A549 (cell line): ENCODE data around the gene GPR155. TPM values are rescaled to one million over a fixed set of nuclear protein-coding genes. Genes with fewer than 3 reads are reported as not detected.

Experiments used
- ATAC-seq, 2 experiments: fragments of 200-7000 bp in 1 of 2; fragments of >200 bp in 1 of 2; cut with Nextera tagmentation in 1 of 2; cut with Tn5 transposase in 1 of 2; 3 replicates each; pipeline versions ENCODE4 v1.8.0 to v1.9.1; 2018 to 2020; ENCODE audit warnings: mild to moderate bottlenecking in 1 of 2, moderate library complexity in 1 of 2
- CTCF ChIA-PET: fragments of 300-600 bp; sonication (Branson Sonifier 250); formaldehyde crosslinking; extraction: SDS; loops from one replicate; lab custom pipeline; 2021; ENCODE audit warnings: antibody characterized with exemption, inconsistent platforms; lab: Yijun Ruan, JAX
- POLR2A ChIA-PET: fragments of 350-600 bp; formaldehyde crosslinking; extraction: SDS; loops from one replicate; lab custom pipeline; 2021; ENCODE audit warnings: antibody characterized with exemption, inconsistent platforms; lab: Yijun Ruan, JAX
- DNase-seq, 2 experiments: peaks; one replicate each; pipeline versions ENCODE4 v3.0.0 to v3.0.0-alpha.2; 2011 to 2016; ENCODE audit warnings: low read depth in 1 of 2, low spot score in 1 of 2
- FAIRE-seq: peaks from 2 replicates; lab custom pipeline; 2011; peaks lifted over from hg19 to GRCh38; lab: Jason Lieb, UNC
- H3K27ac ChIP-seq, 2 experiments: fragments of >200 bp; sonication (Bioruptor Twin); formaldehyde crosslinking; 3 replicates each; pipeline ENCODE4 v1.5.1; 2016 to 2017
- H3K4me1 ChIP-seq: fragments of >200 bp; sonication (Bioruptor Twin); formaldehyde crosslinking; 3 replicates; pipeline ENCODE4 v1.6.1; 2016
- H3K4me2 ChIP-seq: fragments of >200 bp; sonication (Bioruptor Twin); formaldehyde crosslinking; 3 replicates; pipeline ENCODE4 v1.6.1; 2016
- H3K4me3 ChIP-seq: fragments of >200 bp; sonication (Bioruptor Twin); formaldehyde crosslinking; 3 replicates; pipeline ENCODE4 v1.5.1; 2016
- H3K9me3 ChIP-seq: fragments of >200 bp; sonication (Bioruptor Twin); formaldehyde crosslinking; 3 replicates; pipeline ENCODE4 v1.6.1; 2016
- BHLHE40 ChIP-seq: IDR thresholded peaks from 2 replicates; pipeline ENCODE4 v1.6.1; 2012; ENCODE audit warnings: low read depth, low read length, inconsistent platforms
- CBX8 ChIP-seq: fragments of 200-600 bp; sonication (generic); IDR thresholded peaks from 2 replicates; pipeline ENCODE4 v1.6.1; 2016
- CEBPB ChIP-seq, 2 experiments: fragments of >200 bp in 1 of 2; sonication (Bioruptor Twin) in 1 of 2; formaldehyde crosslinking in 1 of 2; IDR thresholded peaks; 2 replicates each; pipeline ENCODE4 v1.6.1; 2012 to 2016
- CHD2 ChIP-seq: fragments of 150-350 bp; IDR thresholded peaks from 2 replicates; pipeline ENCODE4 v1.6.1; 2014; ENCODE audit warnings: low read length; ENCODE audit not compliant: partially characterized antibody
- ELK1 ChIP-seq: fragments of 150-350 bp; IDR thresholded peaks from 2 replicates; pipeline ENCODE4 v1.6.1; 2014; ENCODE audit warnings: low read depth, mild to moderate bottlenecking, low read length
- ESRRA ChIP-seq: fragments of 150-350 bp; IDR thresholded peaks from 2 replicates; pipeline ENCODE4 v1.6.1; 2014; ENCODE audit warnings: mild to moderate bottlenecking, low read length, borderline replicate concordance
- HEYL ChIP-seq: fragments of 250-450 bp; sonication (Bioruptor Pico); IDR thresholded peaks from 2 replicates; pipeline ENCODE4 v1.8.0; 2021; ENCODE audit warnings: mild to moderate bottlenecking, moderate library complexity
- HOXB13 ChIP-seq: fragments of 250-450 bp; sonication (Bioruptor Pico); IDR thresholded peaks from 2 replicates; pipeline ENCODE4 v1.5.0; 2020; ENCODE audit warnings: low read depth, mild to moderate bottlenecking, moderate library complexity
- MAX ChIP-seq: IDR thresholded peaks from 2 replicates; pipeline ENCODE4 v1.6.1; 2012
- MAZ ChIP-seq: fragments of 150-350 bp; IDR thresholded peaks from 2 replicates; pipeline ENCODE4 v1.6.1; 2014; ENCODE audit warnings: antibody characterized with exemption, low read depth, low read length, borderline replicate concordance
- NFE2L2 ChIP-seq: fragments of 150-350 bp; conservative IDR thresholded peaks from 2 replicates; pipeline ENCODE4 v1.6.1; 2014; ENCODE audit warnings: low read length
- NR3C1 ChIP-seq: fragments of >200 bp; sonication (Bioruptor Twin); formaldehyde crosslinking; IDR thresholded peaks from 3 replicates; pipeline ENCODE4 v1.6.1; 2017
- POLR2AphosphoS2 ChIP-seq: conservative IDR thresholded peaks from 2 replicates; pipeline ENCODE4 v1.6.1; 2012; ENCODE audit warnings: low read length, improper control_type of control experiment, inconsistent platforms
- RAD21 ChIP-seq, 2 experiments: fragments of >200 bp in 1 of 2; sonication (Bioruptor Twin) in 1 of 2; formaldehyde crosslinking in 1 of 2; IDR thresholded peaks in 1 of 2; conservative IDR thresholded peaks in 1 of 2; 2 replicates in 1 of 2; 3 replicates in 1 of 2; pipeline ENCODE4 v1.6.1; 2012 to 2018; ENCODE audit warnings: inconsistent platforms in 1 of 2
- RARB ChIP-seq: fragments of 250-450 bp; sonication (Bioruptor Pico); IDR thresholded peaks from 2 replicates; pipeline ENCODE4 v1.8.0; 2021; ENCODE audit warnings: mild to moderate bottlenecking, moderate library complexity
- RCOR1 ChIP-seq: fragments of 150-350 bp; IDR thresholded peaks from 2 replicates; pipeline ENCODE4 v1.6.1; 2014; ENCODE audit warnings: antibody characterized with exemption, low read length, low read depth
- RNF2 ChIP-seq: fragments of 200-600 bp; sonication (generic); IDR thresholded peaks from 2 replicates; pipeline ENCODE4 v1.6.1; 2016; ENCODE audit warnings: low read depth, mild to moderate bottlenecking, antibody characterized with exemption, moderate library complexity, borderline replicate concordance
- SMC3 ChIP-seq: fragments of >200 bp; sonication (Bioruptor Twin); formaldehyde crosslinking; IDR thresholded peaks from 3 replicates; pipeline ENCODE4 v1.6.1; 2018; ENCODE audit warnings: inconsistent platforms
- SREBF2 ChIP-seq: fragments of 450-650 bp; IDR thresholded peaks from 2 replicates; pipeline ENCODE4 v1.6.1; 2014; ENCODE audit warnings: mild to moderate bottlenecking, moderate library complexity
- TFCP2L1 ChIP-seq: fragments of 250-450 bp; sonication (Bioruptor Pico); IDR thresholded peaks from 2 replicates; pipeline ENCODE4 v1.5.0; 2021; ENCODE audit warnings: mild to moderate bottlenecking
- TP53 ChIP-seq: fragments of 250-450 bp; sonication (Bioruptor Pico); IDR thresholded peaks from 2 replicates; pipeline ENCODE4 v1.5.0; 2021; ENCODE audit warnings: mild to moderate bottlenecking, moderate library complexity
- ZFP36 ChIP-seq: fragments of 450-650 bp; IDR thresholded peaks from 2 replicates; pipeline ENCODE4 v1.6.1; 2014; ENCODE audit warnings: borderline replicate concordance; ENCODE audit not compliant: partially characterized antibody
- ZSCAN20 ChIP-seq: fragments of 250-450 bp; sonication (Bioruptor Pico); IDR thresholded peaks from 2 replicates; pipeline ENCODE4 v1.8.0; 2022; ENCODE audit warnings: mild to moderate bottlenecking, moderate library complexity
- WGBS: methylation state at CpG from one replicate; pipeline ENCODE4 v1.1.6; 2017; ENCODE audit errors: missing lambda C conversion rate; 5-methylcytosine and 5-hydroxymethylcytosine counted together
- polyA plus RNA-seq, 4 experiments: library from polyadenylated mRNA; depleted of rRNA in 3 of 4; stranded (reverse); fragments of >200 nt; fragmentation: RNase III in 1 of 4; extraction: RNeasy Plus Mini Kit Qiagen cat#74134 plus additional on column Dnase treatment in 1 of 4; gene quantifications; 2 replicates in 3 of 4; 3 replicates in 1 of 4; pipeline ENCODE4 v1.2.3, GENCODE V29; 2011 to 2017
- TF ChIP-seq, protein P1 (sequence below): fragments of 200-600 bp; sonication (generic); IDR thresholded peaks from 2 replicates; pipeline ENCODE4 v1.6.1; 2016; ENCODE audit warnings: antibody characterized with exemption, mild to moderate bottlenecking, moderate library complexity

Gene GPR155
- polyA plus RNA-seq, 2 of the 4 experiments (the other 2 are of a cell fraction) = 0.49 to 1.7 TPM

DNA sequence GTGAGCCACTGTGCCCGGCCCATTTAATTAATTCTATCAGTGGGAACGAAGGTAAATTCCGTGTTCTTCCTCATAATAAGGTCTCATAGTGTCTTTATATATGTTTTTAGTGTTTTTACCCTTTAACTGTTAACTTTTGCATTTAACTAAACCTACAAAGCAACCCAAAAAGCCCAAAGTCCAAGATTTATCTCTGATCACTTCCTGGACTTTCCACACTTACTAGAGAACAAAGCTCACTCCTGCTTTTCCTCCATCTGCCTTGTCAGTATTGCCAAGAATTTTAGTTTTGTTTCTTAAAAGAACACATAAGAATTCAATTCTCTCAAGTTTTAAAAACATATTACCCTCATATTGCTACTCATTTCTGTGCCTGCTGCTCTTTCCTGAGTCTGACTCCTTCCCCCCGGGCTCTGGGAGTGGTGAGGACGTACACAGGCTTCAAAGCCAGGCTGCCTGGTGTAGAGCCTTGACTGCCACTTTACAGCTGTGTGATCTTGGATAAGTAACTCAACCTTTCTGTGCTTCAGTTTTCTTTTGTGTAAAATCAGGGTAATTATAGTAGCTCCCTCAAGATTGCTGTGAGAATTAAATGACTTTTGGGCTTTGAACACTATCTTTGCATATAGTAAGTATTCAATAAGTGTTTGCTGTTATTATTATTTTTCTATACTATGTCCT lies 24.9 kb upstream of the GPR155 start:
- DNase-seq (no peak), FAIRE-seq (no peak), ATAC-seq (no peak)
- no peak overlapping the region for H3K27ac ChIP-seq
- peaks cover 33% of the 10 kb centered on the region for H3K9me3 ChIP-seq
- H3K4me1 ChIP-seq = no peaks in the 10 kb centered on the region
- H3K4me2 ChIP-seq = no peak overlapping the region
- TF ChIP-seq MAX (no peak), NFE2L2 (no peak)
- no peak overlapping the region for H3K4me3 ChIP-seq
- 11% methylated on average over 5 of the region's 5 CpGs for WGBS
- POLR2A ChIA-PET = no interaction called here
- CTCF ChIA-PET = interaction anchor here (0.6 kb wide), 1 partner anchor 354 kb away, joined by 3 read pairs; no protein-coding TSS in a partner anchor

DNA sequence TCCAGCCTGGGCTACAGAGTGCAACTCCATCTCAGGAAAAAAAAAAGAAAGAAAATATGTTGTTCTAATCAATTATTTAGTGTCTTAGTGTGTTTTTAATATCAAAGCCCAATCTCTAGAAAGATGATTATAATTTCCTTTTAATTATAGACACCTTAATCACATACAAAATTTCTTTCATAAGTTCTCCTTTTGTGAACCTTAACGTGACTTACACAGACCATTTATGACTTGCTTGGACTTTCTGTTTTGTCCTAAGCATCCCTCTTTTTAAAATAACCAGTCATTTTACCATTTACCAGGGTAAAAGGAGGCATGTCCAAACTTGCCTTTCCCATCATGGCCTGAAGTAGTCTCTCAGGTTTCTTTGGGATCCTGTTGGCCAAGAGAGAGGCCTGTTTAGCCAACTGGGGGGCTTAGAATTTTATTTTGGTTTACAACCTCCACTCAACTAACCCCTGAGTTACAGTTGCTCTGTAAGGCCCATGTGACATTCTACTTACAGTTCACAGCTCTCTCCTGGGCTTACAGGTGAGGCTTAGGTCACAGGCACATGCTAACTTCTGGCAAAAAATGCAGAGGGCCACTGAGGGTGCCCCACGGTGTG lies 23.9 kb upstream of the GPR155 start:
- Histone ChIP-seq H3K4me2 (no peak overlapping the region), H3K4me3 (no peak overlapping the region), H3K4me1 (no peaks in the 10 kb centered on the region)
- 21% methylated on average over 2 of the region's 2 CpGs for WGBS
- POLR2A ChIA-PET = no interaction called here
- CTCF ChIA-PET = no interaction called here
- DNase-seq (peak in 1 of 2 experiments; percentile 62), FAIRE-seq (no peak)
- TF ChIP-seq HOXB13 = no peak
- no peak for TF ChIP-seq RNF2
- peak; percentile 97 for TF ChIP-seq ZFP36
- TF ChIP-seq CEBPB (IDR thresholded peaks at IDR 0.05) = no peak
- no peak for TF ChIP-seq HEYL (CRISPR knock-in tag)
- TF ChIP-seq ESRRA = no peak
- TF ChIP-seq CBX8 = no peak
- no peak for TF ChIP-seq ZSCAN20 (CRISPR knock-in tag)
- no peak for TF ChIP-seq POLR2AphosphoS2
- TF ChIP-seq, all 56 proteins: peak for 1
- ATAC-seq = no peak
- H3K27ac ChIP-seq = no peak overlapping the region
- peaks cover 33% of the 10 kb centered on the region for H3K9me3 ChIP-seq

DNA sequence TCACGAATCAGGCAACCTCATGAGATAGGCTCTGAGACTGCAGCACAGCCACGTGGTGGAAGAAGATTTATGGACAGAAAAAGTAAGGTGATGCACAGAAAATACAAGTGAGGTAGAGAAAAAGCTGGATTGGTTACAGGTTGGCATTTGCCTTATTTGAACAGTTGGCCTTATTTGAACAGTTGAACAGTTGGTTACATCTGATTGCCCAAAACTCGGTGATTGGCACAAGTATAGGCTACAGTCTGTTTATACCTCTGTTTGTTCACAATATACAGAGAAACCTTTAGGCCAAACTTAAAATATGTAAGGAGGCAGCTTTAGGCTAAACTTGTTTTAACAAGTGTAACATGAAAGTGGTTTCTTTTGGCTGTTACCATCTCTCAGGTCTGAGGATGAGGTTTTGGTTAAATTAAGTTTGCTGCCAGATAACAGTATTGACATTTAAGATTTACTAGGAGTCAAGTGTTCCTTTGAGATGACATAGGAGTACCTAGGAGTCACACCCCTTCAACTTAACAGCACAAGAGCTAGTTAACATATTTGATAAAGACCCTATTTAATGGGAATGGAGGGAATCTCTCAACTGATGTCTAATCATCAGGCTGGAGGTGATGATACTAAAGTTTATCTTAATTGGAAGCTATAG lies 16.5 kb upstream of the GPR155 start:
- FAIRE-seq = no peak
- POLR2A ChIA-PET = no interaction called here
- Histone ChIP-seq H3K9me3 (no peaks in the 10 kb centered on the region), H3K4me1 (no peaks in the 10 kb centered on the region), H3K4me3 (no peak overlapping the region), H3K4me2 (no peak overlapping the region), H3K27ac (no peak overlapping the region)
- no peak for ATAC-seq
- TF ChIP-seq NFE2L2 (no peak), RAD21 (conservative IDR thresholded peaks at IDR 0.05 in 1 of 2, IDR thresholded peaks at IDR 0.05 in 1 of 2) (no peak)
- CTCF ChIA-PET = interaction anchor here (0.8 kb wide), 1 partner anchor 40 kb away, joined by 3 read pairs; no protein-coding TSS in a partner anchor
- 19% methylated on average over 3 of the region's 3 CpGs for WGBS
- no peak for DNase-seq

- ChIA-PET CTCF (interaction anchor here (0.6 kb wide), 1 partner anchor 117 kb away, joined by 3 read pairs; no protein-coding TSS in a partner anchor), POLR2A (no interaction called here)
- DNase-seq (no peak), FAIRE-seq (no peak), ATAC-seq (no peak)
- H3K4me1 ChIP-seq = no peaks in the 10 kb centered on the region
- 72% methylated on average over 5 of the region's 5 CpGs for WGBS
- no peaks in the 10 kb centered on the region for H3K9me3 ChIP-seq
- no peak overlapping the region for H3K4me2 ChIP-seq
- H3K27ac ChIP-seq = no peak overlapping the region
- H3K4me3 ChIP-seq = no peak overlapping the region
- TF ChIP-seq HEYL (CRISPR knock-in tag) (no peak), ZSCAN20 (CRISPR knock-in tag) (no peak), TFCP2L1 (CRISPR knock-in tag) (no peak), MAZ (no peak), BHLHE40 (no peak), CHD2 (no peak), SREBF2 (no peak), RARB (no peak), SMC3 (no peak), ELK1 (no peak), CBX8 (no peak), TP53 (CRISPR knock-in tag) (no peak), RCOR1 (no peak), NR3C1 (no peak)
- TF ChIP-seq, protein P1, sequence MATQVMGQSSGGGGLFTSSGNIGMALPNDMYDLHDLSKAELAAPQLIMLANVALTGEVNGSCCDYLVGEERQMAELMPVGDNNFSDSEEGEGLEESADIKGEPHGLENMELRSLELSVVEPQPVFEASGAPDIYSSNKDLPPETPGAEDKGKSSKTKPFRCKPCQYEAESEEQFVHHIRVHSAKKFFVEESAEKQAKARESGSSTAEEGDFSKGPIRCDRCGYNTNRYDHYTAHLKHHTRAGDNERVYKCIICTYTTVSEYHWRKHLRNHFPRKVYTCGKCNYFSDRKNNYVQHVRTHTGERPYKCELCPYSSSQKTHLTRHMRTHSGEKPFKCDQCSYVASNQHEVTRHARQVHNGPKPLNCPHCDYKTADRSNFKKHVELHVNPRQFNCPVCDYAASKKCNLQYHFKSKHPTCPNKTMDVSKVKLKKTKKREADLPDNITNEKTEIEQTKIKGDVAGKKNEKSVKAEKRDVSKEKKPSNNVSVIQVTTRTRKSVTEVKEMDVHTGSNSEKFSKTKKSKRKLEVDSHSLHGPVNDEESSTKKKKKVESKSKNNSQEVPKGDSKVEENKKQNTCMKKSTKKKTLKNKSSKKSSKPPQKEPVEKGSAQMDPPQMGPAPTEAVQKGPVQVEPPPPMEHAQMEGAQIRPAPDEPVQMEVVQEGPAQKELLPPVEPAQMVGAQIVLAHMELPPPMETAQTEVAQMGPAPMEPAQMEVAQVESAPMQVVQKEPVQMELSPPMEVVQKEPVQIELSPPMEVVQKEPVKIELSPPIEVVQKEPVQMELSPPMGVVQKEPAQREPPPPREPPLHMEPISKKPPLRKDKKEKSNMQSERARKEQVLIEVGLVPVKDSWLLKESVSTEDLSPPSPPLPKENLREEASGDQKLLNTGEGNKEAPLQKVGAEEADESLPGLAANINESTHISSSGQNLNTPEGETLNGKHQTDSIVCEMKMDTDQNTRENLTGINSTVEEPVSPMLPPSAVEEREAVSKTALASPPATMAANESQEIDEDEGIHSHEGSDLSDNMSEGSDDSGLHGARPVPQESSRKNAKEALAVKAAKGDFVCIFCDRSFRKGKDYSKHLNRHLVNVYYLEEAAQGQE = no peak
These were observed 12.5 kb upstream of the GPR155 start for GRCh38 chr2:174499371-174499770.
